ENCODE measurements around the gene PARP6.

GRCh38 chr15:72272213-72272996, at the start of gene PARP6:
- TF ChIP-seq POLR2AphosphoS5 (IDR thresholded peaks at IDR 0.05; ENCODE audit: low read depth, low read length) (0 out of 2 replicates have a peak, but pooled peaks have one; percentile 57), PHF8 (conservative IDR thresholded peaks at IDR 0.05; ENCODE audit: low read depth, low read length) (peak; percentile 66), POLR2A (IDR thresholded peaks at IDR 0.05; ENCODE audit: control extremely low read depth in 1 of 2, low read depth in 2 of 2, low read length in 2 of 2) (peak; percentile 36 to 82), BCL11A (IDR thresholded peaks at IDR 0.05; ENCODE audit: low read depth in 2 of 2, low read length in 2 of 2) (no peak), EGR1 (IDR thresholded peaks at IDR 0.05; ENCODE audit: borderline replicate concordance, low read depth, low read length) (peak; percentile 88), CTCF (IDR thresholded peaks at IDR 0.05; ENCODE audit: control extremely low read depth in 1 of 3, insufficient read depth in 1 of 3, low read depth in 1 of 3, low read length in 3 of 3) (peak; percentile 69 to 79 (median 74)), EP300 (IDR thresholded peaks at IDR 0.05; ENCODE audit: borderline replicate concordance in 1 of 2, low read depth in 2 of 2, low read length in 2 of 2) (peak in 1 of 2 experiments; percentile 57; a peak in 1 of 3 replicates), EZH2 (IDR thresholded peaks at IDR 0.05; ENCODE audit: low read depth, low read length, severe bottlenecking) (no peak)

Measured in H1 (cell line).